ENCODE results near the gene TCEAL1. TPM values are rescaled to one million over a fixed set of nuclear protein-coding genes. Genes with fewer than 3 reads are reported as not detected.

Gene TCEAL1
- total RNA-seq, 2 donors from 2014 or later, result 6.1 to 8.7 TPM

- Mint-ChIP-seq H3K4me3 (no peak overlapping the region), H3K27me3 (ENCODE audit: low read depth) (no peaks in the 10 kb centered on the region), H3K9me3 (no peaks in the 10 kb centered on the region), H3K27ac (no peak overlapping the region), H3K4me1 (ENCODE audit: low read depth) (no peaks in the 10 kb centered on the region), H3K36me3 (ENCODE audit: insufficient read depth in 2 of 2) (peaks cover 10 to 20% of the 10 kb centered on the region in 2 donors)
- DNase-seq, result no peak
- ATAC-seq (replicated peaks in 1 of 2), result no peak
These were observed 46.0 kb downstream of the TCEAL1 start for GRCh38 chrX:103674531-103675454.

GRCh38 chrX:103678199-103678993 is 49.6 kb downstream of the TCEAL1 start:
- H3K27ac Mint-ChIP-seq, result peak overlapping the region; percentile 84
- H3K9me3 Mint-ChIP-seq, result no peaks in the 10 kb centered on the region
- no peak overlapping the region for H3K4me3 Mint-ChIP-seq
- no peaks in the 10 kb centered on the region for H3K4me1 Mint-ChIP-seq (ENCODE audit: low read depth)
- peaks cover 10 to 23% of the 10 kb centered on the region in 2 donors for H3K36me3 Mint-ChIP-seq (ENCODE audit: insufficient read depth in 2 of 2)
- no peak for DNase-seq
- no peaks in the 10 kb centered on the region for H3K27me3 Mint-ChIP-seq (ENCODE audit: low read depth)
- peak in 1 of 2 donors; percentile 32 for ATAC-seq (replicated peaks in 1 of 2)

Other genes with a start within 250 kb of the TCEAL1 start
- gene RAB40A, start 109.5 kb upstream of the TCEAL1 start, total RNA-seq, result under 1 TPM; 0.21 to 0.36 TPM
- gene TCEAL4, start 43.5 kb upstream of the TCEAL1 start, total RNA-seq, result 10 to 100 TPM; 12.9 to 17.7 TPM
- gene TCEAL3, start 21.0 kb upstream of the TCEAL1 start, total RNA-seq, result 1 to 10 TPM; 5.9 to 6.5 TPM
- 100 to 1,000 TPM; 154 to 171 TPM for gene MORF4L2, start 57.7 kb downstream of the TCEAL1 start, total RNA-seq
- gene TMEM31, start 81.9 kb downstream of the TCEAL1 start, total RNA-seq, result under 1 TPM in 1 of 2 donors, not detected in 1; 0.46 TPM
- gene PLP1, start 147.9 kb downstream of the TCEAL1 start, total RNA-seq, result not detected
- under 1 TPM; 0.88 to 0.96 TPM for gene RAB9B, start 203.3 kb downstream of the TCEAL1 start, total RNA-seq